T-helper 17 cell (primary cell): ENCODE data around the gene RRP8. TPM values are rescaled to one million over a fixed set of nuclear protein-coding genes. Genes with fewer than 3 reads are reported as not detected.
A peak's percentile ranks its signal among the peaks of the same experiment; 100 is the strongest.

Experiments used
- ATAC-seq: fragments of 150-1000 bp; cut with Tn5 transposase; 2 replicates; pipeline ENCODE4 v1.10.0; 2021; ENCODE audit warnings: mild to moderate bottlenecking, moderate library complexity
- DNase-seq, 3 donors: peaks; one replicate each; pipeline versions ENCODE4 v3.0.0 to v3.0.0-alpha.2; 2020 to 2021
- H3K9me3 ChIP-seq: one replicate; pipeline ENCODE4 v1.7.0; 2013; ENCODE audit warnings: low read length, mild to moderate bottlenecking; ENCODE audit not compliant: control insufficient read depth, poor library complexity, severe bottlenecking
- H3K27ac Mint-ChIP-seq: one replicate; pipeline ENCODE4 v1.8.0; 2022; ENCODE audit warnings: mild to moderate bottlenecking, moderate library complexity, mixed read lengths
- H3K27me3 Mint-ChIP-seq: one replicate; pipeline ENCODE4 v1.8.0; 2022; ENCODE audit warnings: mixed read lengths
- H3K36me3 Mint-ChIP-seq: one replicate; pipeline ENCODE4 v1.8.0; 2022; ENCODE audit warnings: low read depth, mixed read lengths
- H3K4me1 Mint-ChIP-seq: one replicate; pipeline ENCODE4 v1.8.0; 2022; ENCODE audit warnings: mild to moderate bottlenecking, mixed read lengths
- H3K4me3 Mint-ChIP-seq: one replicate; pipeline ENCODE4 v1.8.0; 2022; ENCODE audit warnings: mild to moderate bottlenecking, moderate library complexity, mixed read lengths
- total RNA-seq, 4 donors: library from RNA in 2 of 4; stranded (reverse) in 2 of 4; gene quantifications; one replicate each; pipeline ENCODE4 v1.2.3 and lab custom pipeline; 2022 to 2026

The RRP8 gene
- total RNA-seq, 2 donors from 2014 or later: 18.5 to 26.7 TPM

DNA sequence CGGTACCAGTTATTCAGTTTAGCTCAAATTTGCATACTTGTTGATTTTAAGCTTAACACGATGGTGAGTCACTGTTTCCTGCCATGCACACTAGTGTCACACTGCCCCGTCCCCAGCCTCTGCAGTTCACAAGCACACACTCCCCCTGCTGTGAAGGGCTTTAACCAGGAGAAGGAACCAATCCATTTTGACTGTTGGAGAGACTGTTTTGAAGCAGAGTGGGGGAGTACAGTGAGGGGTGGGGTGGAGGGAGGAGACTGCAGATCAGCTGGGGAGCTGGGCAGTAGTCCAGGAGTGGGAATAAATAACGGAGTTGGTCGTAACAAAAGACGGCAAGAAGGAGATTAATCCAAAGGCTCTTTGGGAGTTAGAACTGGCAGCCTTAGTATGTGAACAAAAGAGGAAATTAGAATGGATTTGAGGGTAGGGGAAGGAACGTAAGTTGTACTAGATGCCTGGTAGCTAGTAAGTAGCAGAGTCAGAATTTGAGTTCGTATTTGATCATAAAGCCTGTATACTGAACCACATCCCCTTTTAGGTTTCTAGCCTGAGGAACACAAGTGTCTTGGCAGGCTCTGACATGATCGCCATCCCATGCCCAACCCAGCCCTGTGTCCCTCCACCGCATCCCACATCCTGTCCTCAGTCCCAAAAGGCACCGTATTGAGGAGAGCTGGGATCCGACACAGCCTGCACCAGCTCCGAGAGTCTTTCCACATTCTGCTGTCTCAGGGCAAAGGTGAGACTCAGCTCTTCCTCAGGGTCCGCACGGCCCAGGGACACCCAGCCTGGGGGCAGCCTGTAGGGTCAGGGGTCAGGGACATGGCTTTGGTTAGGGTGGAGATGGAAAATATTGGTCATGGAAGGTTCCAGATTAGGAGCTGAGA is 14.9 kb upstream of the RRP8 start:
- ATAC-seq (peak; percentile 53), DNase-seq (peak; percentile 25 to 58 (median 39))
- H3K4me3 Mint-ChIP-seq: no peak overlapping the region
- H3K9me3 ChIP-seq: no peaks in the 10 kb centered on the region
- H3K27ac Mint-ChIP-seq: no peak overlapping the region
- H3K36me3 Mint-ChIP-seq: peaks cover 9% of the 10 kb centered on the region
- H3K4me1 Mint-ChIP-seq: peaks cover 19% of the 10 kb centered on the region
- no peaks in the 10 kb centered on the region for H3K27me3 Mint-ChIP-seq

DNA sequence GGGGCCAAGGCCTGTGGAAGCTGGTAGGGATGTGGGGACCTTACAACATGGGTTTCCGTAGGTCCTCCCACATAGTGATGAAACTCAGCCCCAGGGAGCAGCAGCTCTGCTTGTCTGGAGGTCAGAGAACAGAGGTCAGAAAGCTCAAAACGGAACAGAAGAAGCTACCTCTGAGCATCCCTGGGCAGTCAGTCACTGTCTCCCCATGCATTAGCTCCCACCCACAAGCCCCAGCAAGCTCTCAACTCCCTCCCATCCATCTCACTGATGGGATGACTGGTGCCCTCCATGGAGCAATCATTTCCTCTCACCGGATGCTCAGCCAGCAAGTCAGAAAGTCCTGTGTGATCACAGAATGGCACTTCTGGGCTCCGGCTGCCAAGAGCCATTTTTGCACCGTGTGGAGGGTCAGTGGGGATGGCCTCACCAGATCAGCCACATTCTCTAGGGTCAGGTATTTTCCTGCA is 13.9 kb upstream of the RRP8 start:
- ATAC-seq (no peak), DNase-seq (no peak)
- H3K36me3 Mint-ChIP-seq: peaks cover 9% of the 10 kb centered on the region
- peak overlapping the region; percentile 9 for H3K27ac Mint-ChIP-seq
- no peaks in the 10 kb centered on the region for H3K27me3 Mint-ChIP-seq
- no peaks in the 10 kb centered on the region for H3K9me3 ChIP-seq
- no peak overlapping the region for H3K4me3 Mint-ChIP-seq
- H3K4me1 Mint-ChIP-seq: peaks cover 19% of the 10 kb centered on the region

DNA sequence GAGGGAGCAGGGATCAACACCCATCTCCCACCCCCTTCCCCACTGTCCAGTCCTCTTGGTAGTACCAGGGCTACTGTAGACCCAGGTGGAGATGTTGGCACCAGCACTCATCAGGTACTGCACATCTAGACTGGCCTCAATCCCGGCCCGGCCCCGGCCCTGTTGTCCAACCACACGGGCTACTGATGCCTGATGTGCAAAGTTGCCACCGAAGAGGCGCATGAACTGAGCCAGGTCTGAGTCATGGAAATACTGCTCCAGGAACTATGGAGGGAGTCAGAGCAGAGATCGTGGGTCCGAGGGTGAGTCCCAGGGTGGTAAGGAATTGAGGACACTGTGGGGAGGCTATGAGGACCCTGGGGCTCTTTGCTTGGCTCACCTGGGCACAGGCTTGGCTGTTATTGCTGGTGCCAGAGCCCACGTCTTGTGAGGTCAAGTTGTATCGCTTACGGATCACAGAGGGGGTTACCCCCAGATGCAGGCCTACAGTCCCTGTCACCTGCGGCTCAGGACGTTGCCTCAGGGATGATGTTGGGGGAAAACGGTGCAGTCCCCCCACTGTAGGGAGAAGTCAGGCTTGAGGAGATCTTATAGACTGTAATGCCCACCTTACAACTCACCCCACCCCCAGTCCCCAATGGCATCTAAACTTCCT is 13.3 kb upstream of the RRP8 start:
- DNase-seq (no peak), ATAC-seq (no peak)
- H3K4me3 Mint-ChIP-seq: no peak overlapping the region
- no peaks in the 10 kb centered on the region for H3K9me3 ChIP-seq
- H3K27me3 Mint-ChIP-seq: no peaks in the 10 kb centered on the region
- H3K4me1 Mint-ChIP-seq: peaks cover 19% of the 10 kb centered on the region
- H3K27ac Mint-ChIP-seq: peak overlapping the region; percentile 9
- peaks cover 9% of the 10 kb centered on the region for H3K36me3 Mint-ChIP-seq

DNA sequence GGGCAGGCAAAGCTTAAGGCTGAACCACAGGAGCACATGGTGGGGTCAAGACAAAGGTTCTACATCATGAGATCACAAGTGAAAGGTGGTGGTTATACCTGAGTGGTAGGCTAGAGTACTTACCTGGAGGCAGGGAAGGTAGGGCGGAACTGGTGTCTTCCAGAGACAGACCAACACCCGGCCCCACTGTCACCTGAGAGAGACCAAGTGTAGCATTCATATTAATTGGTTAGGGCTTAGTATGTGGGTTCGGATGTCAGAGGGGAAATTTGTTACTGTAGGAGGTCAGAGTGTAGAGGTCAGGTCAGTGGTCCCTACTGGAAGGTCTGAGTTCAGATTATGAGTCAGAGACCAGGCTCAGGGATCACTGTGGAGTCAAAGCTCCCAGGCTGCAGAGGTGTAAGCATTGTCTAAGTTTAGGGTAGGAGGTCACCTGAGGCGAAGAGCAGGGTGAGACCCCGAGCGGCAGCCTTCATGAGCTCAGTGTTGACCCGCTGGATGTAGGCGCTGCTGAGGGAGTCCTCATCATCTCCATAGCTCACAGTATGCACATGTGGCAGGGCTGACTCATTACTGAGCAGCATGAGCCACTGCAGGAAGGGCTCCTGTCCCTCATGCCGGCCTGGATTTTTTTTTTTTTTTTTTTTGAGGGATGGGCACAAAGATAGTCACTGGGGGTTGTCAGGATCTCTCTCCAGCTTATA is 12.6 kb upstream of the RRP8 start:
- peak overlapping the region; percentile 9 for H3K27ac Mint-ChIP-seq
- ATAC-seq: no peak

DNA sequence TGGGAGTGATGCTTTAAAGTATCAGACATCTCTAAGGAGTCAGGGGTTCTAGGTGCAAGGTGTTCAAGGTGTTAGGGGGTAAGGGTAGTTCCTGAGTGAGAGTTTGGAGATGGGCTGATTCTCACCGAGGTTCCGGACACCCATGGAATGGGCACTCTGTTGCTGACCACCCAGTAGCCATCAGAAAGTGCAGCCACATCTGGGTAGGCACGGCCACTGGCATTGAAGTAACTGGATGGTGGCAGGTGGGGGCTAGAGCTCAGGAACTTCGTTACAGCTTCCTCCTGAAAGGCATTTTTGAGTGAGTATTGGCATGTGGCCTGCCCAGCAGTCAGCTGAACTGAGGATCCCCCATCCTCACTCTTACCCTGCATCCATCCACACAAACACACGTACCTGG is 11.6 kb upstream of the RRP8 start:
- ATAC-seq (no peak), DNase-seq (no peak)
- H3K4me1 Mint-ChIP-seq: peaks cover 29% of the 10 kb centered on the region
- H3K9me3 ChIP-seq: no peaks in the 10 kb centered on the region
- no peak overlapping the region for H3K27ac Mint-ChIP-seq
- H3K27me3 Mint-ChIP-seq: no peaks in the 10 kb centered on the region
- H3K4me3 Mint-ChIP-seq: no peak overlapping the region
- H3K36me3 Mint-ChIP-seq: peaks cover 9% of the 10 kb centered on the region

More for the DNA sequence above, 12.6 kb upstream of the RRP8 start:
- Mint-ChIP-seq H3K36me3 (peaks cover 9% of the 10 kb centered on the region), H3K4me1 (peaks cover 24% of the 10 kb centered on the region), H3K27me3 (no peaks in the 10 kb centered on the region), H3K4me3 (no peak overlapping the region)
- no peaks in the 10 kb centered on the region for H3K9me3 ChIP-seq
- no peak for DNase-seq

DNA sequence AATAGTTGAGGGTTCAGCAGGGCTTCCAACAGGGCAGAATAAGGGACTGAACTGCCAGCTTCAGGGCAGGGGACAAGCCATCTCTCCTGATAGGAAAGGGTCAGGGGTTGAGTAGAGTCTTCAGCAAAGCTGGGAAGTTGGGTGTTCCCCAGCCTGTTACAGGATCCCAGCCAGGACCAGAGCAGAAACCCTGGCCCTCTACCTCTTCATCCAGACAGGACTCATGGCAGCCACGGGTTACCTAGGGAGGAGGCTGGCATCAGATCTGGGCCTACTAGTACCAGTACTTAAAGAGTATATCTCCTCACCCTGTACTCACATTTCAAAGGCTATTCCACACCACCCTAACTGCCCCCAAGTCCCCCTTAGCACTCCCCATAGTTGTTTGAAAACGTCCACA is 11.0 kb upstream of the RRP8 start:
- H3K9me3 ChIP-seq: no peaks in the 10 kb centered on the region
- Mint-ChIP-seq H3K27ac (no peak overlapping the region), H3K27me3 (no peaks in the 10 kb centered on the region), H3K4me3 (no peak overlapping the region), H3K4me1 (peaks cover 33% of the 10 kb centered on the region), H3K36me3 (peaks cover 11% of the 10 kb centered on the region)
- ATAC-seq (no peak), DNase-seq (no peak)

DNA sequence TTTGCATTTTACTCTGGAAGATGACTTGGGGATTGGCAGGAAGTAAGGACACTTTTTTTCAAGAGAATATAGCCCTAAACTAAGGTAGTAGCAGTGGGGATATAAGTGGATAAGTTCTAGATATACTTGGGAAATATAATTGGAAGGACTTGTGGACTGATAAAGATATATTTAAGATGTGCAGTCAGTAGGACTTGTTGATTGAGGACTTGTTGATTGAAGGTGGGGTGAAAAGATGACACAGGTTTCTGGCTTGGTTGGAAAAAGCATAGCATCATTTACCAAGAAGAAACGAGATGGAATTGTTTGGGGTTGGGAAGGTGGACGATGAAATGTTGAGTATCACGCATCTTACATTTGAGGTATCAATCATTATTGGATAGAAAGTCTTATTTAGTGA is 10.1 kb upstream of the RRP8 start:
- Mint-ChIP-seq H3K36me3 (peaks cover 11% of the 10 kb centered on the region), H3K27ac (no peak overlapping the region), H3K4me3 (no peak overlapping the region), H3K27me3 (no peaks in the 10 kb centered on the region), H3K4me1 (peaks cover 37% of the 10 kb centered on the region)
- DNase-seq (no peak), ATAC-seq (no peak)
- no peaks in the 10 kb centered on the region for H3K9me3 ChIP-seq

DNA sequence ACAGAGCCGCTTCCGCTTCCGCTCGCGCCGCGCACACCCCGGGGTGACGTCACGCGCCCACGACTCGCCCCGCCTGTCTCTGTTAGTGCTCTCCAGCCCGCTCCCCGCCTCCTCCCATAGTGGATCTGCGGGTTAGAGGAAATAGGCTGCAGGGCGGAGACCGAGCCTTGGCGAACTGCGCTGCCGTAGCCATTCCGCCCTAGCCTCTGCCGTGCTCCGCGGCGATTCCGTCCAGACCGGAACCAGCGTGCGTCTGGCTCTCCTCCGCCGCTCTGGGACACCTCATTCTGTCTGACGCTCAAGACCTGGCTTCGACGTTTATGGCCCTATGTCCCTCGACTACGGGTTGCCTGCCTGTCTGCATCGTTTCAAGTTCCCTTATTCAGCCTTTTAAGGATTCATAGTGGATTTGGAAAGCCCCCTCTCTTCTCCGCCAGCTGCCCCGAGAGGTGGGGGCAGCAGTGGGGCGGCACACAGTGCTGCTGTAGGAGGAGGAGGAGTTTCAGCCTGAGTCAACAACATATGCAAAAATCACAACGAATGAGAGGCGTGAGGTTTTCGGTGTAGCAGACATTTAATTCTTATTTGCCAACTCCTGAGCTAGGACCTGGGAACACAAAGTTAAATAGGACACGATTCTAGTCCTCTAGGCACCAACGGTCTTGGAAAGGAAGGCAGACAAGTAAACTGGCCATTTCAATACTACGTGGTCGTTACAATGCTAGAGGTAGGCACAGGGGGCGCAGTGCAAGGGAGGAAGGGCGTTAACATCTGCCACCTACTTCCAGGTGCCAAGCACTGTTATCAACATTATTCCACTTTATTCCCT is 9.0 kb upstream of the RRP8 start, which contains the start of gene TAF10:
TAF10 (minus strand) TSS at position 4 of the 829 bp plus-strand sequence. CDS start 27 bp downstream, outside the sequence.
- no peaks in the 10 kb centered on the region for H3K9me3 ChIP-seq
- H3K27me3 Mint-ChIP-seq: no peaks in the 10 kb centered on the region
- H3K27ac Mint-ChIP-seq: no peak within 1 kb of the TSS
- peak; percentile 93 to 94 (median 93) for DNase-seq
- H3K36me3 Mint-ChIP-seq: peaks cover 11% of the 10 kb centered on the region
- ATAC-seq: peak; percentile 90
- peaks cover 41% of the 10 kb centered on the region for H3K4me1 Mint-ChIP-seq
- H3K4me3 Mint-ChIP-seq: no peak within 1 kb of the TSS

DNA sequence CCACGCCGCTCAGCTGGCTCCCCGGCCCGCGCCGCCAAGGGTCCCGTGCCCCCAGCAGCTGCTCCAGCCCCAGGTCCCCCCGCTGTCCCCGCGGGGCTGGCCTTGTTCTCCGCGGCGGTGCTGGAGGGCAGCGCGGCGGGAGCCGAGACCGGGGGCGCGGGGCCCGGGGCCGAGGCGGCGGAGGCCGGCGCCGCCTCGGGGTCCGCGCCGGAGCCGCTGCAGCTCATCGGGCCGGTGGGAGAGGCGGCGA is 8.5 kb upstream of the RRP8 start:
- no peaks in the 10 kb centered on the region for H3K9me3 ChIP-seq
- Mint-ChIP-seq H3K4me3 (no peak overlapping the region), H3K36me3 (peaks cover 11% of the 10 kb centered on the region), H3K27ac (no peak overlapping the region), H3K27me3 (no peaks in the 10 kb centered on the region), H3K4me1 (peaks cover 41% of the 10 kb centered on the region)
- ATAC-seq (no peak), DNase-seq (no peak)

DNA sequence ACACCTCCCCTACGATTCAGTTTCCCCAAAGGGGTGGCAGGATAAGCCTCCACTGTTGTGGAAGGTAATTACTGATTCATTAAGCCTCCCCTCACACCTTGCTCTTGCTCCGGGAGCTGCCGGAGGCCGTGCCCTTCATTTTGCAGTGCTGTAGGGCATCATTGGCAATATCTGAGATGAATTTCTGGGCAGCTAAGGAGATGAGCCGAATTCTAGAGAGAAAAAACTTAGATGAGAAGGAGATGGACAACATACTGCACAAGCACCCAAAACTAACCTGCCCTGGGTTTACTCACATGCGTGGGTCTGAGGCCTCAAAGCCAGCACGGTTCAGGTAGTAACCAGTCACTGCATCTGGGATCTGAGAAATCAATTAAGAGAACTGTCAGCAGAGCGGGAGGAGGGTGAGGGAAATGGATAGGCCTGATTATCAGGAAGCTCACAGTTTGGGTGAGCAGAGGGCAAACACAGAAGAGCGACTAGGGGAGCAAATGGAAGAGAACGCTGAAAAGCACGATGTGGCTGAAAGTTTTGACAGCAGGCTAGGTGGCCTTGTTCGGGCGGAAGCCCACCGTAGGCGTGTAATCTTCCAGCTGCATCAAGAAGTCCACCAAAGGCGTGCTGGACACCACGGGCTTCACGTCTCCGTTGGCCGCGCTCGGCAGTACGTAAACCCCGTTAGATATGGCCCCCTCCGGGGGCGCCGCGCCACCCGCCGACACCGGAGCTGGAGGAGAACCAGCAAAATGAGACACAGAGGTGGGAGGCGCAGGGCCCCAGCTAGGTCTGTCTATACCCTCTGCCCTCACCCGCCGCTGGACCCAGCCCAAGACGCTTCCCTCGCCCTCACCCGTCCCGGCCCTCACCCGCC is 7.9 kb upstream of the RRP8 start:
- ATAC-seq: peak; percentile 7
- H3K4me1 Mint-ChIP-seq: peaks cover 41% of the 10 kb centered on the region
- no peak overlapping the region for H3K27ac Mint-ChIP-seq
- no peak overlapping the region for H3K4me3 Mint-ChIP-seq
- H3K36me3 Mint-ChIP-seq: peaks cover 11% of the 10 kb centered on the region
- no peaks in the 10 kb centered on the region for H3K9me3 ChIP-seq
- DNase-seq: peak in 1 of 3 donors; percentile 27
- no peaks in the 10 kb centered on the region for H3K27me3 Mint-ChIP-seq

DNA sequence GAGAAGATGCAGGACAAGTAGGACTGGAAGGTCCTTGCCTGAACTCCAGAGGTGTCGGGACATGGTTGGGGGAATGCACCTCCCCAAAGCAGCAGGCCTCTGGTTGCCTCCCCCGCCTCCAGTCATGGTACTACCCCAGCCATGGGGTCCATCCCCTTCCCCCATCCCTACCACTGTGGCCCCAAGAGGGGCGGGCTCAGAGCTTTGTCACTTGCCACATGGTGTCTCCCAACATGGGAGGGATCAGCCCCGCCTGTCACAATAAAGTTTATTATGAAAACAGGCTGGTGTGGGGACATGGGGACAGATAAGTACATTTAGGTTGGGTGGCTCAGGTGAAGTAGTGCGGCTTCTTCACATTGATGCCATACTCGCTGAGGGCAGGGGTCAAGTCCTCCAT is 7.2 kb upstream of the RRP8 start:
- H3K4me1 Mint-ChIP-seq: peaks cover 41% of the 10 kb centered on the region
- no peaks in the 10 kb centered on the region for H3K9me3 ChIP-seq
- ATAC-seq (no peak), DNase-seq (no peak)
- H3K4me3 Mint-ChIP-seq: no peak overlapping the region
- no peaks in the 10 kb centered on the region for H3K27me3 Mint-ChIP-seq
- no peak overlapping the region for H3K27ac Mint-ChIP-seq
- H3K36me3 Mint-ChIP-seq: peaks cover 6% of the 10 kb centered on the region

DNA sequence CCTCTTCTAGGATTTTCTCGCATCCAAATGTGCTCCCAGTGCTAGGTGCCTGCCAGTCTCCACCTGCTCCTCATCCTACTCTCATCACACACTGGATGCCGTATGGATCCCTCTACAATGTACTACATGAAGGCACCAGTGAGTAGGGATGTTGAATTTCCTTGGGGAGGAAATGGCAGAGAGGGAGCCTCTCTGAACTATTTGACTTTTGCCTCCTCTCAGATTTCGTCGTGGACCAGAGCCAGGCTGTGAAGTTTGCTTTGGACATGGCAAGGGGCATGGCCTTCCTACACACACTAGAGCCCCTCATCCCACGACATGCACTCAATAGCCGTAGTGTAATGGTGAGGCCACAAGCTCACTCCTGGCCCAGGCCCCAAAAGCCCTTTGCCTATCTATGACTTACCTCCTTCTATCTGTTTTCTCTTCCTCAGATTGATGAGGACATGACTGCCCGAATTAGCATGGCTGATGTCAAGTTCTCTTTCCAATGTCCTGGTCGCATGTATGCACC is 6.1 kb upstream of the RRP8 start:
- H3K4me3 Mint-ChIP-seq: peak overlapping the region; percentile 60
- ATAC-seq (no peak), DNase-seq (no peak)
- H3K9me3 ChIP-seq: no peaks in the 10 kb centered on the region
- H3K36me3 Mint-ChIP-seq: peaks cover 2% of the 10 kb centered on the region
- peaks cover 32% of the 10 kb centered on the region for H3K4me1 Mint-ChIP-seq
- H3K27me3 Mint-ChIP-seq: no peaks in the 10 kb centered on the region
- H3K27ac Mint-ChIP-seq: no peak overlapping the region
